NCI-H1930 (cell line): Measurements from ENCODE around the gene LILRB4.
"Not testable (repeated sequence)": the region's sequence is repeated elsewhere in the genome, so short reads cannot be mapped to it uniquely, and the experiment has no call there.

Experiments
- DNase-seq, 2 experiments: peaks; one replicate each; lab custom pipeline; 2025; lab: John Stamatoyannopoulos, UW

LILRB4 gene

DNA sequence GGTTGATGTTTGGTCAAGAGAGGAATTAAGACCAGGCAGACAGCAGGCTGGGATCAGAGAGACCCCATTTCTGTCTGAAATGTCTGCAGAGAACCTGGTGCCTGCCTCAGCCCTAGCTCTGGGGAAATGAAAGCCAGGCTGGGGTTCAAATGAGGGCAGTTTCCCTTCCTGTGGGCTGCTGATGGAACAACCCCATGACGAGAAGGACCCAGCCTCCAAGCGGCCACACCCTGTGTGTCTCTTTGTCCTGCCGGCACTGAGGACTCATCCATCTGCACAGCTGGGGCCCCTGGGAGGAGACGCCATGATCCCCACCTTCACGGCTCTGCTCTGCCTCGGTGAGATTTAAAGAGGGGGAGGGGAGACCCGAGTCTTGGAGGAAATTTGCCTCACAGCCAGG, at the start of gene LILRB4:
LILRB4 (plus strand) TSS at position 256 of the 400 bp plus-strand sequence; CDS start at position 305, 49 bp downstream.
- no peak for DNase-seq

GRCh38 chr19:54614726-54615125, 48.1 kb upstream of the LILRB4 start:
- DNase-seq: no peak

GRCh38 chr19:54616057-54616456, 46.7 kb upstream of the LILRB4 start:
- DNase-seq: no peak

DNA sequence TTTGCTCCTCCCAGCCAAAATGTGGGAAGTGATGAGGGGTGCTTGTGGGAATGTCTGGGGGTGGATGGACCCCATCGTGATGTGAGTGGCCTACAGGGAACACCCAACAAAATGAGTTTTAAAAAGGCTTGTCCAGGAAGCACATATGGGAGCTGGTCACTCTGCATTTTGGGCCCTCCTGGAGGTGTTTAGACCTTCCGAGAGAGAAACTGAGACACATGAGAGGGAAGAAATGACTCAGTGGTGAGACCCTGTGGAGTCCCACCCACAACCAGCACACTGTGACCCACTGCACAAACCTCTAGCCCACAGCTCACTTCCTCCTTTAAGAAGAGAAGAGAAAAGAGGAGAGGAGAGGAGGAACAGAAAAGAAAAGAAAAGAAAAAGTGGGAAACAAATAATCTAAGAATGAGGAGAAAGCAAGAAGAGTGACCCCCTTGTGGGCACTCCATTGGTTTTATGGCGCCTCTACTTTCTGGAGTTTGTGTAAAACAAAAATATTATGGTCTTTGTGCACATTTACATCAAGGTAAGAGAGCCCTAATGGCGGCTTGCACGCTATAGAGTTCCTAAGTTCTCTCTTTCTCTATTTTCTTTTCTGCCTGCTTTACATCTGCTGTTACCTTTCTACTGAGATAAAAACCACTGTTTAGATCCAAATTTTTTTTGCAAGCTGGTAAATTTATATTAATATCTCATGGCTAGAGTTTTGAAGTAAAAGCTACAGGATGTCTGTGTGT, 45.8 kb upstream of the LILRB4 start:
- DNase-seq: no peak

GRCh38 chr19:54620464-54620863, 42.3 kb upstream of the LILRB4 start:
- no peak for DNase-seq

GRCh38 chr19:54622431-54622830, 40.4 kb upstream of the LILRB4 start:
- DNase-seq: no peak

GRCh38 chr19:54624234-54624633, 38.6 kb upstream of the LILRB4 start:
- DNase-seq: not testable (repeated sequence)

GRCh38 chr19:54624934-54625730, 37.7 kb upstream of the LILRB4 start:
- not testable (repeated sequence) for DNase-seq

DNA sequence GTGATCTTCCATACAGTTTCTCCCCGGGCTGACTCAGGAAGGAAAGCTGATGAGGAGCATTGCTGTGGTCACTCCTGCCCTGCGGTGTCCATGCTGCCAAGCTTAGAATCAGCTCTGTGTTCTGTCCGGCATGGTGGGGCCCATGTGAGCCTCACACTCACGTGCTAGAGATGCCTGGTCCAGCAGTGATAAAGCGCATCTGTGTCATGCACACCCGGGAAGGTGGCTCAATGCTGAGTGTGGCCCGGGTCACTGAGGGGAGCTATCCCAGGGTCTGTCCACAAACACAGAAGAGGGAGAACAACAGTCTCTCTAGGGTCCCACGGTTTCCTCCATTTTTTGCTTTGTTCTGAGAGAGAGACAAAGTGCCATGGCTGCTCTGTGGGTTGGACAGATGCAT, 36.0 kb upstream of the LILRB4 start:
- DNase-seq: no peak

DNA sequence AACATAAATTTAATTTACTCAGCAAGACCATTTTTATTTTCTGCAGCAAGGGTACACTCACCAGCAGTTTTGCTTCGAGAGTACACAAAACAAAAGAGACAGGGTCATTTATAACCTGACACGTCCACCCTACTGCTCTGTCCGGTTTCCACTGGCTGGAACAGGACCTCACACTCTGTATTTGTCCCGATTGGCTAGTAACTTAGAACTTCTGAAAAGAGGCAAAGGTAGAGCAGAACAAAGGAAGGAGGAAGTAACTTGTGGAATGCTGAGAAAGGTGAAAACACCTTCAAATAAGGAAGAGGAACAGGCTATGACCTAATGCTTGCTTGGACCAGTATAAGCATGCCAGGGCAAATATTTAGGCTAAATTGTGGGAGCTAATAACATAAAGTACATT, 34.9 kb upstream of the LILRB4 start:
- DNase-seq: not testable (repeated sequence)

GRCh38 chr19:54630262-54630661, 32.5 kb upstream of the LILRB4 start, which contains the start of gene LILRB1:
Gene LILRB1, plus strand, starts transcription at chr19:54630484. Its CDS starts 590 bp downstream, at chr19:54631074.
- not testable (repeated sequence) for DNase-seq

- DNase-seq: no peak
These were observed 32.0 kb upstream of the LILRB4 start for GRCh38 chr19:54630782-54631181.

DNA sequence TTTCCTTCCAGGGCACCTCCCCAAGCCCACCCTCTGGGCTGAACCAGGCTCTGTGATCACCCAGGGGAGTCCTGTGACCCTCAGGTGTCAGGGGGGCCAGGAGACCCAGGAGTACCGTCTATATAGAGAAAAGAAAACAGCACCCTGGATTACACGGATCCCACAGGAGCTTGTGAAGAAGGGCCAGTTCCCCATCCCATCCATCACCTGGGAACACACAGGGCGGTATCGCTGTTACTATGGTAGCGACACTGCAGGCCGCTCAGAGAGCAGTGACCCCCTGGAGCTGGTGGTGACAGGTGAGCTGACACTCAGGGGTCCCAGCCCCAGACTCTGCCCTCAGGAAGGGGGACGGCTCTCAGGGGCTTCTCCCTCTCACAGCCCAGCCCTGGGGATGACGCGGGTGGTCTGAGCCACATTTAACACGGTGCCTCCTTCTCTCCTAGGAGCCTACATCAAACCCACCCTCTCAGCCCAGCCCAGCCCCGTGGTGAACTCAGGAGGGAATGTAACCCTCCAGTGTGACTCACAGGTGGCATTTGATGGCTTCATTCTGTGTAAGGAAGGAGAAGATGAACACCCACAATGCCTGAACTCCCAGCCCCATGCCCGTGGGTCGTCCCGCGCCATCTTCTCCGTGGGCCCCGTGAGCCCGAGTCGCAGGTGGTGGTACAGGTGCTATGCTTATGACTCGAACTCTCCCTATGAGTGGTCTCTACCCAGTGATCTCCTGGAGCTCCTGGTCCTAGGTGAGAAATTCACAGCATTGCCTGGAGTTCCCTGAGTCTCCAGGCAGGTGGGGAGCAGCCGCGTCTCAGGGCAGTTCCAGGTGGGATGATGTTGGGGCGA, 31.1 kb upstream of the LILRB4 start:
- DNase-seq: not testable (repeated sequence)

GRCh38 chr19:54632517-54632916, 30.3 kb upstream of the LILRB4 start:
- DNase-seq: not testable (repeated sequence)

- no peak for DNase-seq
These were observed 29.4 kb upstream of the LILRB4 start for GRCh38 chr19:54633401-54633800.

GRCh38 chr19:54636081-54636480, 26.7 kb upstream of the LILRB4 start:
- not testable (repeated sequence) for DNase-seq

GRCh38 chr19:54638683-54639082, 24.1 kb upstream of the LILRB4 start:
- no peak for DNase-seq

DNA sequence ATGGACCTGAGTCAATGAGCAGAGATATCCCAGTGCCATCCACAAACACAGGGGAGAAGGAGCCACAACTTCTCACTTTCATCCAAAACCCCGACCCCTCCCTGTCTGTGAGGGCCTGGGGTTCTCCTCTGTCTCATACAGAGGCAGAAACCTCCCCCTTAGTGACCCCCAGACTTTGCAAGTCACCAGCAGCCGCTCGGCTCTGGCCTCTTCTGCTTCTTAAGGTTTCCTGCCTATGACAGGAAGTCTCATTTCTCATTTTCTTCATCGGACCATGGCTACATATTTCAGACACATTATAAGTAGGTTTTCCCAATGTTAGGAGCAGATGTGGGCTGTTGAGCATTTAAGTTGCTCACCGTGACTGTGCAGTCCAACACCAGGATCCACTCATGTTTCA, 19.8 kb upstream of the LILRB4 start:
- not testable (repeated sequence) for DNase-seq

GRCh38 chr19:54643583-54643982, 19.2 kb upstream of the LILRB4 start:
- DNase-seq: not testable (repeated sequence)

GRCh38 chr19:54644056-54644455, 18.7 kb upstream of the LILRB4 start:
- DNase-seq: no peak

GRCh38 chr19:54646331-54646841, 16.4 kb upstream of the LILRB4 start:
- no peak for DNase-seq

- no peak for DNase-seq
These were observed 14.7 kb upstream of the LILRB4 start for GRCh38 chr19:54648129-54648528.
